Upper lobe of right lung (tissue), 1 donor: ENCODE data around the gene LRFN2. TPM values are rescaled to one million over a fixed set of nuclear protein-coding genes. Genes with fewer than 3 reads are reported as not detected.

Experiments
- ATAC-seq: fragments of 200-7000 bp; cut with Tn5 transposase; one replicate; pipeline ENCODE4 v1.9.1; 2020; ENCODE audit warnings: mild to moderate bottlenecking, moderate library complexity
- DNase-seq: peaks from one replicate; pipeline ENCODE4 v3.0.0-alpha.2; 2020
- H3K27ac ChIP-seq: fragments of 200-600 bp; one replicate; pipeline ENCODE4 v1.8.0; 2022
- H3K27me3 ChIP-seq: fragments of 200-600 bp; one replicate; pipeline ENCODE4 v1.8.0; 2022; ENCODE audit warnings: mild to moderate bottlenecking
- H3K36me3 ChIP-seq: fragments of 200-600 bp; one replicate; pipeline ENCODE4 v1.8.0; 2022
- H3K4me1 ChIP-seq: fragments of 200-600 bp; one replicate; pipeline ENCODE4 v1.8.0; 2022
- H3K4me3 ChIP-seq: fragments of 200-600 bp; one replicate; pipeline ENCODE4 v1.8.0; 2022; ENCODE audit warnings: mild to moderate bottlenecking
- H3K9me3 ChIP-seq: fragments of 200-600 bp; one replicate; pipeline ENCODE4 v1.8.0; 2022
- intact Hi-C: fragments of 100-400 bp; cut with DNase I; formaldehyde crosslinking; loops from one replicate; pipeline ENCODE4 v1.11.0; 2022
- long read RNA-seq: library from polyadenylated mRNA; unstranded; transcript quantifications from one replicate; pipeline ENCODE4 v2.0.0, GENCODE V29; 2021
- total RNA-seq: library from RNA; stranded (reverse); fragmentation: NEBNext Ultra II Directional; extraction: Animal tissue kit (Norgen Biotek cat#: 25700); gene quantifications from one replicate; pipeline ENCODE4 v1.2.1, GENCODE V29; 2021
- TF ChIP-seq, protein P1 (sequence below): fragments of 200-600 bp; IDR thresholded peaks from one replicate; pipeline ENCODE4 v1.8.0; 2022; ENCODE audit warnings: antibody characterized with exemption
- donor health status: DM: no; HTN: yes; CAD: no; lungs with severe emphysema.

The LRFN2 gene
- not detected for total RNA-seq
- long read RNA-seq = 0 reads

DNA sequence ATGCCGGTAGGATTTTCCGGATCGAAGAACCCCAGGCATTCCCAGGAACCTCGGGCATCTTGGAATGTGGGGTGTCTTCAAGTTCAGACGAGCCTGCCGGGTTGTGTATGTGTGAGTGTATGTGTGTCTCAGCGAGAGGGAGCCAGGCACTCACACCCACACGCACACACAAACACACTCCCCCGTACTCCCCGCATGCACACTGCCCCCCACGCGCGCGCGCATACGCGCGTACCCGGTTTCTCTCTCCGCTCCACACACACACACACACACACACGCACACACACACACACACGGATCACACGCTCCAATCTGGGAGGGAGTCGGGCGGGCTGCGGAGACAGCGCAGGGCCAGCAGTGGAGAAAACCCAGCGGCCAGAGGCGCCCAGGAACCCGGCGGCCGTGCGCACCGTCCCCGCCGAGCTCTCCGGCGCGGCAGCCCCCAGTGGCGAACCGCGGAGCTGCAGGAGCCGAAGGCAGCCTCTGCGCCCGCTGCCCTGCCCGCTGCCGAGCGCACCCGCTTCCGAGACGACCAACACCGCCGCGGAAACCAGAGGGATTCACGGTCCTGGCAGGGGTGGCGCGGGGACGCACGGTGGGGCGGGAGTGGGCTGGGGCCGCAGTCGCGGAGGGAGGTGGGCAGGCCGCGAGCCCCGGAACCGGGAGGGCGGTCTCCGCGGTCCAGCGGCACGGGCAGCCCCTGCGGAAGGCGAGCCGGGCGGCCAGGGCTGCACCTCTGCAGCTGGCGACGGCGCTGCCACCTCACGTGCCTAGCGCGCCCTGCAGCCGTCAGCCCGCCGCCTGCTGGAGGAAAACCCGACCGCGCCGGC, at the start of gene LRFN2:
TSS of gene LRFN2 (minus strand) at position 125 of the 830 bp plus-strand sequence.
- peak within 1 kb of the TSS; percentile 47 for H3K4me3 ChIP-seq
- intact Hi-C loops = no loop called here
- peaks cover 16% of the 10 kb centered on the region for H3K4me1 ChIP-seq
- no peak within 1 kb of the TSS for H3K27ac ChIP-seq
- ATAC-seq = peak; percentile 96
- TF ChIP-seq, protein P1, sequence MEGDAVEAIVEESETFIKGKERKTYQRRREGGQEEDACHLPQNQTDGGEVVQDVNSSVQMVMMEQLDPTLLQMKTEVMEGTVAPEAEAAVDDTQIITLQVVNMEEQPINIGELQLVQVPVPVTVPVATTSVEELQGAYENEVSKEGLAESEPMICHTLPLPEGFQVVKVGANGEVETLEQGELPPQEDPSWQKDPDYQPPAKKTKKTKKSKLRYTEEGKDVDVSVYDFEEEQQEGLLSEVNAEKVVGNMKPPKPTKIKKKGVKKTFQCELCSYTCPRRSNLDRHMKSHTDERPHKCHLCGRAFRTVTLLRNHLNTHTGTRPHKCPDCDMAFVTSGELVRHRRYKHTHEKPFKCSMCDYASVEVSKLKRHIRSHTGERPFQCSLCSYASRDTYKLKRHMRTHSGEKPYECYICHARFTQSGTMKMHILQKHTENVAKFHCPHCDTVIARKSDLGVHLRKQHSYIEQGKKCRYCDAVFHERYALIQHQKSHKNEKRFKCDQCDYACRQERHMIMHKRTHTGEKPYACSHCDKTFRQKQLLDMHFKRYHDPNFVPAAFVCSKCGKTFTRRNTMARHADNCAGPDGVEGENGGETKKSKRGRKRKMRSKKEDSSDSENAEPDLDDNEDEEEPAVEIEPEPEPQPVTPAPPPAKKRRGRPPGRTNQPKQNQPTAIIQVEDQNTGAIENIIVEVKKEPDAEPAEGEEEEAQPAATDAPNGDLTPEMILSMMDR = peak; percentile 59
- H3K27me3 ChIP-seq = peaks cover 65% of the 10 kb centered on the region
- no peaks in the 10 kb centered on the region for H3K9me3 ChIP-seq
- DNase-seq = peak; percentile 89
- no peaks in the 10 kb centered on the region for H3K36me3 ChIP-seq

DNA sequence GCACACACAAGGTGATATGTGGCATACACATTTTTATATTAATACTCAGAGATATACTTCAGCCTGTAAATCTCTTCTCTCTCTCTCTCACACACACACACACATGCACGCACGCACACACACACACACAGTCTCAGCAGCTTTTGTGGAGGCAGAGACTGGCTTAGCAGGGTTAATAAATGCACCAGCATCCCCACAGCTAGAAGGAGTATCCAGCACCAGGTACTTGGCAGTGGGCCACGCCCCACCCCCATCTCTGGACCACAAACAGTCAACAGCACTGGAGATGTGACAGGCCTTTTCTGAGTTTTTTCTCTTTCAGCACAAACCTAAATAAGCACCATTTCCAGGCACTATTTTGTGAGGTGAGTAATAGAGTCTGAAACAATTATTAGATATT, 47.3 kb upstream of the LRFN2 start:
- intact Hi-C loops = no loop called here
- no peaks in the 10 kb centered on the region for H3K4me1 ChIP-seq
- no peak overlapping the region for H3K27ac ChIP-seq
- H3K9me3 ChIP-seq = no peaks in the 10 kb centered on the region
- no peaks in the 10 kb centered on the region for H3K27me3 ChIP-seq
- no peaks in the 10 kb centered on the region for H3K36me3 ChIP-seq
- DNase-seq (no peak), ATAC-seq (no peak)
- no peak overlapping the region for H3K4me3 ChIP-seq
- TF ChIP-seq, protein P1 = no peak

DNA sequence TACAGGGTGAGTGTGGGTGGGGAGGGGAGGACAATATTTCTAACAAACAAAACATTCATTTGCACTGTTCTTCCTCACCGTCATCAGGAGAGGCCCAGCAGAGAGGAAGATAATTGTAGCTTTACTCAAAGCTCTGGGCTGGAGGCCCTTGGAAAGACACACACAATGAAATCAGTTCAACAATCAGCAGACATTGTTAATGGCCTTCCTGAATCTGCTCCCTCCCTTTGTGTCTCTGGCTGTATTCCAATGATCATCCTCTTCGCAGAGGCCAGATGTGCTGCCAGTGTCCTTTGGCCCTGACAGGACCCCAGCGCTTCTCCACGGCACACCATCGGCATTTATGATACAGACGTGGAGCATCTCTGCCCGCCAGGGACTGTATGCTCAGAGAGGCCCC, 44.6 kb upstream of the LRFN2 start:
- DNase-seq = no peak
- no peak for ATAC-seq
- Histone ChIP-seq H3K9me3 (no peaks in the 10 kb centered on the region), H3K27ac (no peak overlapping the region), H3K36me3 (no peaks in the 10 kb centered on the region), H3K4me3 (no peak overlapping the region), H3K4me1 (no peaks in the 10 kb centered on the region), H3K27me3 (no peaks in the 10 kb centered on the region)
- TF ChIP-seq, protein P1 = no peak
- intact Hi-C loops = no loop called here

DNA sequence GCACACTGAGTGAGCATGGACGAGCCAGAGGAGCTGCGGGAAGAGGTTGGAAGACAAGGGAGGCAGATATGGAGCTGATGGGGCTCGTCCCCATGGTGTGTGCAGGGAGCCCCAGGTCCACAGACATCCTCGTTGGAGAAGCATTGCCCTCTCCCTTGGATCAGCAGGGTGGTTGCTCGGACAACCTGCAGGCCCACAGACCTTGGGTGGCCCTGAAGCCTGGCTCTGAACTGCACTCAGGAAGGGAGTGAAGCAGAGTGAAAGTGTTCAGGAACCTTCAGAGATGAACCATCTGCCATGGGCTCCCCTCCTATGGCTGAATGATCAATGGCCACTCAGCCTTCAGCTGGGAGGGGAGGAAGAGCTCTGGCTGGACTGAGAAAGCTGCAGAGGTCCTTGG, 43.3 kb upstream of the LRFN2 start:
- intact Hi-C loops = no loop called here
- TF ChIP-seq, protein P1 = no peak
- H3K9me3 ChIP-seq = no peaks in the 10 kb centered on the region
- H3K27me3 ChIP-seq = no peaks in the 10 kb centered on the region
- no peak overlapping the region for H3K4me3 ChIP-seq
- no peaks in the 10 kb centered on the region for H3K4me1 ChIP-seq
- H3K27ac ChIP-seq = no peak overlapping the region
- H3K36me3 ChIP-seq = no peaks in the 10 kb centered on the region
- ATAC-seq (no peak), DNase-seq (no peak)

DNA sequence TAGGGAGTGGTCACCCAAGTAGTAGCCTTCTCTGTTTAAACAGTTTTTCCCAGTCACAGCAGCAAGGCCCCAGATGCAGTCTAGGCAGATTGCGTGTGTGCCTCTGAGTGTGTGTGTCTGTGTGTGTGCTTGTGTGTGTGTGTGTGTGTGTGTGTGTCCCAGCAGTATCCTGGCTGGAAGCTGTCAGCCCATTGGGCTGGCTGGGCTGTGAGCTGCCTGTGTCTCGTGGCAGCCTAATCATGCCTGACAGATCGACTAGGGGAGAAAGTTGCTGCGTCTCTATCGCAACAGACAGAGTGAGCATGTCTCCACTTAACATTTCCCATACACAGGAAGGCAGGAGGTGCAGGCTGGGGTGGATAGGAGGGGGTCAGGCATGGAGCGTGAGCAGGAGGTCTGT, 42.9 kb upstream of the LRFN2 start:
- Histone ChIP-seq H3K4me3 (no peak overlapping the region), H3K36me3 (no peaks in the 10 kb centered on the region), H3K4me1 (no peaks in the 10 kb centered on the region), H3K27ac (no peak overlapping the region), H3K27me3 (no peaks in the 10 kb centered on the region), H3K9me3 (no peaks in the 10 kb centered on the region)
- intact Hi-C loops = no loop called here
- DNase-seq (no peak), ATAC-seq (peak; percentile 8)
- TF ChIP-seq, protein P1 = no peak
